Lower leg skin (tissue), 3 donors: ENCODE measurements around the gene DTNBP1.

Experiments
- CTCF ChIP-seq, 3 donors: fragments of 450-650 bp; IDR thresholded peaks; one replicate each; pipeline ENCODE4 v1.5.1; 2016; ENCODE audit warnings: antibody characterized with exemption in 3 of 3, mild to moderate bottlenecking in 3 of 3, moderate library complexity in 2 of 3
- POLR2A ChIP-seq, 2 donors: fragments of 450-650 bp; IDR thresholded peaks; one replicate each; pipeline ENCODE4 v1.6.1; 2016 to 2017; ENCODE audit warnings: antibody characterized with exemption in 2 of 2, mild to moderate bottlenecking in 1 of 2, moderate library complexity in 1 of 2

GRCh38 chr6:15630202-15630601 lies 32.6 kb downstream of the DTNBP1 start:
- TF ChIP-seq CTCF (IDR thresholded peaks at IDR 0.05) (no peak), POLR2A (IDR thresholded peaks at IDR 0.05) (no peak)
